Measurements from ENCODE around the gene DLX6. TPM values are rescaled to one million over a fixed set of nuclear protein-coding genes. Genes with fewer than 3 reads are reported as not detected.

Gene DLX6
- total and polyA plus RNA-seq, 2 of the 8 experiments (the other 6 are each of a cell fraction or from before 2014, with no cell fraction given): not detected

DNA sequence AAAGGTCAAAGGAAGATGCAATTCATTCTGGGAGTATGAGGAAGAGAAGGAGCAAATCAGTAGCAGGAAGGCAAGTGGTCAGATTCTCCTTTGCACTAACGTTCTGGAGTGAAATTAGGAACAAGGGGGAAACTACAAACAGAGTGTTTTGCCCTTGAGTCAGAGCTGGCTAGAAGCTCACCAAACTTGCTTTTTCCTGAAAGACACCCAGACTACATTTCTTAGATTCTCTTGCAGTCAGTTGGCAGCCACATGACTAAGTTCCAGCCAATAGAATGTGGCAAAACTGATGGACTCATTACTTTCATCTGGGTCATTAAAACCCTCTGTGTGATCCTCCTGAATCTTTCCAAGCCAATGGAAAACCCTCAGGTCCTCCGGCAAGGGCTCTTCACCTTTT, 37.9 kb downstream of the DLX6 start:
- Histone ChIP-seq H3K9me3 (ENCODE audit: insufficient read depth in 2 of 2, low read depth in 1 of 2, low read length in 1 of 2) (no peaks in the 10 kb centered on the region), H3K4me1 (replicated peaks in 1 of 4; ENCODE audit: control insufficient read depth in 3 of 4, insufficient read depth in 4 of 4, low read length in 3 of 4) (no peaks in the 10 kb centered on the region), H3K9ac (replicated peaks in 1 of 4; ENCODE audit: extremely low read depth in 1 of 4, low read depth in 3 of 4, low read length in 3 of 4) (no peak overlapping the region), H3K36me3 (ENCODE audit: control insufficient read depth in 2 of 4, insufficient read depth in 4 of 4, low read length in 3 of 4) (no peaks in the 10 kb centered on the region), H2BK120ac (replicated peaks; ENCODE audit: low read depth, low read length) (no peak overlapping the region), H3K23ac (ENCODE audit: insufficient read length) (no peak overlapping the region), H4K8ac (ENCODE audit: extremely low read depth, insufficient read depth, low read length) (no peak overlapping the region), H2AFZ (ENCODE audit: low read length) (peak overlapping the region; percentile 85; the same call in 1 of the 2 replicates), H4K5ac (ENCODE audit: insufficient read length, low read depth, low read length) (no peak overlapping the region), H2BK5ac (ENCODE audit: low read depth, low read length) (no peak overlapping the region), H2BK15ac (ENCODE audit: low read length) (no peak overlapping the region), H3K4ac (replicated peaks; ENCODE audit: insufficient read length, low read depth, low read length) (no peak overlapping the region), H2BK12ac (ENCODE audit: low read depth, low read length) (no peak overlapping the region), H3K23me2 (ENCODE audit: low read depth, low read length) (no peaks in the 10 kb centered on the region), H3K79me1 (ENCODE audit: low read depth, low read length) (no peaks in the 10 kb centered on the region), H3K27me3 (replicated peaks in 1 of 4; ENCODE audit: control insufficient read depth in 3 of 4, extremely low read depth in 1 of 4, insufficient read depth in 3 of 4, low read length in 3 of 4) (no peaks in the 10 kb centered on the region), H3K79me2 (ENCODE audit: control insufficient read depth in 1 of 2, insufficient read depth in 2 of 2, low read length in 2 of 2) (no peaks in the 10 kb centered on the region), H2BK20ac (ENCODE audit: low read length) (no peak overlapping the region), H3K56ac (replicated peaks; ENCODE audit: insufficient read length, low read depth, low read length) (no peak overlapping the region), H3K14ac (ENCODE audit: insufficient read length) (no peak overlapping the region), H4K91ac (replicated peaks; ENCODE audit: insufficient read length, low read length) (no peak overlapping the region), H4K20me1 (replicated peaks in 1 of 2; ENCODE audit: control insufficient read depth in 1 of 2, insufficient read depth in 2 of 2, low read length in 2 of 2) (no peaks in the 10 kb centered on the region), H3K4me3 (ENCODE audit: extremely low read depth in 1 of 4, insufficient read depth in 2 of 4, low read depth in 3 of 4, low read length in 4 of 4) (no peak overlapping the region), H3K4me2 (ENCODE audit: insufficient read depth in 1 of 2, low read depth in 2 of 2, low read length in 2 of 2) (no peak overlapping the region), H2AK5ac (ENCODE audit: low read depth, low read length) (no peak overlapping the region), H3K27ac (ENCODE audit: low read depth, low read length) (no peak overlapping the region), H3K18ac (ENCODE audit: extremely low read depth, low read length) (no peak overlapping the region)
- no peak for FAIRE-seq
- TF ChIP-seq CEBPB (IDR thresholded peaks at IDR 0.05; ENCODE audit: low read depth, low read length) (no peak), RFX5 (IDR thresholded peaks at IDR 0.05; ENCODE audit: borderline replicate concordance, low read depth, low read length) (no peak), BRCA1 (IDR thresholded peaks at IDR 0.05; ENCODE audit: low read depth, low read length) (no peak), RNF2 (IDR thresholded peaks at IDR 0.05; ENCODE audit: borderline replicate concordance, low read depth, low read length, missing control alignments, poor library complexity, severe bottlenecking) (no peak), TCF12 (IDR thresholded peaks at IDR 0.05; ENCODE audit: low read depth, low read length) (no peak)
- DNase-seq (ENCODE audit: low read depth in 1 of 2, low spot score in 2 of 2): no peak
- POLR2A ChIA-PET (ENCODE audit: partially characterized antibody): no interaction called here
- CTCF ChIA-PET (ENCODE audit: partially characterized antibody): interaction anchor here (0.5 to 1.3 kb wide), 4 partner anchors 14 to 824 kb away, joined by 3 to 5 read pairs (median 3); no protein-coding TSS in a partner anchor
- WGBS, 2 experiments (ENCODE audit: extremely low coverage in 1 of 2, insufficient coverage in 1 of 2, insufficient read length in 1 of 2, insufficient replicate concordance in 2 of 2, low coverage in 1 of 2, low lambda C conversion rate in 2 of 2, missing lambda C conversion rate in 1 of 2): 82% methylated on average over 2 of the region's 2 CpGs; no CpG with 5 or more reads in 1 of the 2 experiments
